ENCODE measurements around the gene WWOX.

The WWOX gene

DNA sequence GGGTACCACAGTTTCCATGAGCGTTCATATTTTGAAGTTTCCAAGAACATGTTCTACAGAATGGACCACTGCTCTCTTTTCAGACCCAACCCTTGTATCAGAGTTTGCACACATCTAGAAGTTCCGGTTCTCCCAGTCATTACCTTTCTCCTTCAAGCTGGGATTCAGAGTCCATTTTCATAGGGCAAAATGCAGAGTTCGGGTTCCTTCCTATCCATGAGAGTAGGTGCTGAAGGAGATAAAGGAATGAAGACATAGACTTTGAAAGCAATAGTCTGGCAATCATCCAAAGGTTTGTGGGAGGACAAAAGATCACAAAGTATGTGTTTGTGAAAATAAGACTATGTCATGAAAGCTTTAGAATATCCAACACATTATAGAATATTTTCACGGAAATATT lies 801.5 kb downstream of the WWOX start:
- peaks cover 4% of the 10 kb centered on the region for H3K4me1 ChIP-seq (ENCODE audit: control insufficient read depth, insufficient read depth, low read length)
- H3K9ac ChIP-seq (ENCODE audit: low read depth, low read length), result no peak overlapping the region
- H3K9me3 ChIP-seq (ENCODE audit: control insufficient read depth, insufficient read depth, low read length), result no peaks in the 10 kb centered on the region
- H3K36me3 ChIP-seq (ENCODE audit: control insufficient read depth, insufficient read depth, low read length), result no peaks in the 10 kb centered on the region
- H3K27me3 ChIP-seq (ENCODE audit: control insufficient read depth, insufficient read depth, low read length), result no peaks in the 10 kb centered on the region
- no peak overlapping the region for H3K4me3 ChIP-seq (ENCODE audit: low read depth, low read length)

DNA sequence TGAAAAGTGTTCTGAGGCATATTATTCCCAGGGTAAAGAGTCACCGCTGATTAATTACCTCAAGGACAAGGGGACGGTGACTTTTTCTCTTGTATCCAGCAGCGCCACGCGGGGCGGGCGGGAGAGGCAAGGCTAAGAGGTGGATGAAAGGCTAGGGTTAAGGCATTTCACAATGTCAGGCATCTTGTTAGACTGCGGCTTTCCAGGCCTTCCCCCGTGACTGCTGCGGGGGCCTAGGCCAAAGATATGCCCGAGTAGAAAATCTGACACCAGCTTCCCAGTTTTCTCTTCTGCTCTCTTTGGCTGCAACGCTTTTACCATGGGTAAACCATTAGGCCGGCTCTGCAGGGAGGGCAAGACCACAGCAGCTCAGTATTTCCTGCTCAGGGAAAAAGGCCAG lies 802.9 kb downstream of the WWOX start:
- Histone ChIP-seq H3K9ac (ENCODE audit: low read depth, low read length) (no peak overlapping the region), H3K4me3 (ENCODE audit: low read depth, low read length) (no peak overlapping the region), H3K27me3 (ENCODE audit: control insufficient read depth, insufficient read depth, low read length) (no peaks in the 10 kb centered on the region), H3K4me1 (ENCODE audit: control insufficient read depth, insufficient read depth, low read length) (peaks cover 10% of the 10 kb centered on the region), H3K9me3 (ENCODE audit: control insufficient read depth, insufficient read depth, low read length) (no peaks in the 10 kb centered on the region), H3K36me3 (ENCODE audit: control insufficient read depth, insufficient read depth, low read length) (no peaks in the 10 kb centered on the region)

DNA sequence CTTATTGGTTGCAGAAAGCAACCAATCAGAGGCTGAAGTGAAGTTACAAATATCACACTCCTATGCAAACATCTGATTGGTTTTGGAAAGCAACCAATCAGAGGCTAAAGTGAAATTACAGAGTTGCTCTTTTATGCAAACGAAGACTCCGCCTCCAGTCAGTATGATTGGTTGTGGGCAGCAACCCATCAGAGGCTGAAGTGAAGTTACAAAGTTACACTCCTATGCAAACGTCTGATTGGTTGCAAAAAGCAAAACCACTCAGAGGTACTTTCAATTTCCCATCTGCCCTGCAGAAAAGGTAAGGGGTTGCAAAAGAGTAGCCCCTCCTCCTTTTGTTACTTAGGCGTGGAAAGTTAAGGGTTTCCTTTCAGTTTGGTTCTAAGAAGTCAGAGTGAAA lies 803.8 kb downstream of the WWOX start:
- Histone ChIP-seq H3K9me3 (ENCODE audit: control insufficient read depth, insufficient read depth, low read length) (no peaks in the 10 kb centered on the region), H3K4me3 (ENCODE audit: low read depth, low read length) (no peak overlapping the region), H3K4me1 (ENCODE audit: control insufficient read depth, insufficient read depth, low read length) (peaks cover 10% of the 10 kb centered on the region), H3K27me3 (ENCODE audit: control insufficient read depth, insufficient read depth, low read length) (no peaks in the 10 kb centered on the region), H3K9ac (ENCODE audit: low read depth, low read length) (no peak overlapping the region), H3K36me3 (ENCODE audit: control insufficient read depth, insufficient read depth, low read length) (no peaks in the 10 kb centered on the region)

DNA sequence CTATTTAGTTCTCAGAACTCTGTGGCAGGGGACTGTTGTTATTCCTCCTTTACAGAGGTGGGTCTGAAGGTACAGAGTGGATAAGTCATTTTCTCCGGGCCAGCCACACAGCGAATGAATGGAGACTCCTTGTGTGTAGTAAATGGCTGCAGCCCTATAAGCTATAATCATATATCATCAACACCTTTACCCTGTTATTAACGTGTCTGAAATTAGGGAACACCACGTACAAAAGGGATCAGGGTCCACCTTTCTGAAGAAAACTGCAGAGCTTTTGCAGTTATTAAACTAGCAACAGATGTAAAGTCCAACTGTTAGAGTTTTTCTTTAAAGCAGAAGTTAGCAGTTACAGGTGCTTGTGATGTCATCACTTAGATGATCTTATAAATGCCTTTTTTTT lies 804.4 kb downstream of the WWOX start:
- Histone ChIP-seq H3K27me3 (ENCODE audit: control insufficient read depth, insufficient read depth, low read length) (no peaks in the 10 kb centered on the region), H3K9ac (ENCODE audit: low read depth, low read length) (no peak overlapping the region), H3K36me3 (ENCODE audit: control insufficient read depth, insufficient read depth, low read length) (no peaks in the 10 kb centered on the region), H3K4me1 (ENCODE audit: control insufficient read depth, insufficient read depth, low read length) (peaks cover 10% of the 10 kb centered on the region), H3K4me3 (ENCODE audit: low read depth, low read length) (no peak overlapping the region), H3K9me3 (ENCODE audit: control insufficient read depth, insufficient read depth, low read length) (no peaks in the 10 kb centered on the region)

DNA sequence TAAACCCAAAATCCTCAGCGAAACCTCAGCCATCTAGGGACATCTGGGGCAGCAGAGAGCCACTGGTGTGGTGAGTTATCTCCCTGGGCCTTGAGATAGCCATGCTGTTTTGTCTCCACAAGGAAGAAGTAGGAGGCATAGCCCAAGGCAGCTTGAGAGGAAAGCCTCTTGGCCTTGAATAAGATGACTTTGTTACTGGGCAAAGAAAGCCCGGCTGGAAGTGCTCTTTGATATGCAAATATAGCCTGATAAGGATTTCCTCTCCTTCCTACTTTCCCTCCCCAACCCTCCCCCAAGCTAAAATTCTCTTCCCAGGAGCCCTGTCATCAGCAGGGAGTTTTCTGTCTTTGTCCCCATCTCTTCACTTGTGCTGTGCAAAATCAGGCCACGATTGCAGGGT lies 806.7 kb downstream of the WWOX start:
- H3K9me3 ChIP-seq (ENCODE audit: control insufficient read depth, insufficient read depth, low read length), result no peaks in the 10 kb centered on the region
- peaks cover 10% of the 10 kb centered on the region for H3K4me1 ChIP-seq (ENCODE audit: control insufficient read depth, insufficient read depth, low read length)
- no peak overlapping the region for H3K4me3 ChIP-seq (ENCODE audit: low read depth, low read length)
- H3K9ac ChIP-seq (ENCODE audit: low read depth, low read length), result no peak overlapping the region
- no peaks in the 10 kb centered on the region for H3K27me3 ChIP-seq (ENCODE audit: control insufficient read depth, insufficient read depth, low read length)
- H3K36me3 ChIP-seq (ENCODE audit: control insufficient read depth, insufficient read depth, low read length), result no peaks in the 10 kb centered on the region

DNA sequence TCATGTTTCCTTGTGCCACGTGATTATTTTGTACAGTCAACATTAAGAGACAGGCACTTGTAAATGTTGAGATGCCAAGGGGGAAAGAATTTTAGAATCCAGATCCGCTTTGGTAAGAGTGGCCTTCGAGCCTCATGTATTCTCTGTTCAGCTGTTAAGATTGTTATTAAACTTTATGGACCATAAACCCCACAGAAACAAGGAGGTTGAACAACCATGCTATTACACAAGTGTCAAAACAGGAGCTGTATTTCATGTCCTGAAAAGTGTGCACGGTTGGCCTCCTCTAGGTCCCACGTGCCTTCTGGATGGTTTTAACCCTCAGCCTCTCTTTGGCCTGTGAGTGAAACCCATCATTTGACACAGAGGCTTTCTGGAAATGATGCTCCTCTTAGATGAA lies 809.8 kb downstream of the WWOX start:
- H3K4me3 ChIP-seq (ENCODE audit: low read depth, low read length), result no peak overlapping the region
- H3K4me1 ChIP-seq (ENCODE audit: control insufficient read depth, insufficient read depth, low read length), result peaks cover 10% of the 10 kb centered on the region
- H3K9ac ChIP-seq (ENCODE audit: low read depth, low read length), result no peak overlapping the region
- no peaks in the 10 kb centered on the region for H3K9me3 ChIP-seq (ENCODE audit: control insufficient read depth, insufficient read depth, low read length)
- H3K27me3 ChIP-seq (ENCODE audit: control insufficient read depth, insufficient read depth, low read length), result no peaks in the 10 kb centered on the region
- no peaks in the 10 kb centered on the region for H3K36me3 ChIP-seq (ENCODE audit: control insufficient read depth, insufficient read depth, low read length)

DNA sequence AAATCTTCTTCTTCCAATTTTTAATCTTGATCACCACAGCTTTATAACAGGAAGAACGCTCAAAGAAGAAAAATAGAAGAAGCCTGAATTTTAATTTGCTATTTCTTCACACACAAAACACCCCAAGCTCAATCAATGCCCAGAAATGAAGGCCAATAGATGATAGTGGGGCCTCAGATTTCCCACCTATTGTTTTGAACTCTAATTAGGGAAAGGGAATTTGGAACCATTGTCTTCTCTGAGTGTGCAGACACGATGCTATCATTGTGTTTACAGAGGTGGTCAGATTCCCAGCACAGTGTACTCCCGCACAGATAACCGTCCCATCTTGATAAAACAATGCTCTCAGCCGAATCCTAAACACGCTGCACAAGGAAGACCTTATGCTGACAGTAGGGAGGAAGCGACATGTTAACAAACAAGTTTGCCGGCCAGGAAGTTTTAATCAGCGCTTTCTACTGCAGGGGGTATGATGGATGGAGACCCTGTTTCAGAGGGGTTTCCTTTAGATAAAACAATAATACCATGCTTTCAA lies 816.4 kb downstream of the WWOX start:
- H3K9ac ChIP-seq (ENCODE audit: low read depth, low read length), result no peak overlapping the region
- H3K4me1 ChIP-seq (ENCODE audit: control insufficient read depth, insufficient read depth, low read length), result no peaks in the 10 kb centered on the region
- H3K36me3 ChIP-seq (ENCODE audit: control insufficient read depth, insufficient read depth, low read length), result no peaks in the 10 kb centered on the region
- H3K4me3 ChIP-seq (ENCODE audit: low read depth, low read length), result no peak overlapping the region
- H3K9me3 ChIP-seq (ENCODE audit: control insufficient read depth, insufficient read depth, low read length), result peaks cover 3% of the 10 kb centered on the region
- no peaks in the 10 kb centered on the region for H3K27me3 ChIP-seq (ENCODE audit: control insufficient read depth, insufficient read depth, low read length)

DNA sequence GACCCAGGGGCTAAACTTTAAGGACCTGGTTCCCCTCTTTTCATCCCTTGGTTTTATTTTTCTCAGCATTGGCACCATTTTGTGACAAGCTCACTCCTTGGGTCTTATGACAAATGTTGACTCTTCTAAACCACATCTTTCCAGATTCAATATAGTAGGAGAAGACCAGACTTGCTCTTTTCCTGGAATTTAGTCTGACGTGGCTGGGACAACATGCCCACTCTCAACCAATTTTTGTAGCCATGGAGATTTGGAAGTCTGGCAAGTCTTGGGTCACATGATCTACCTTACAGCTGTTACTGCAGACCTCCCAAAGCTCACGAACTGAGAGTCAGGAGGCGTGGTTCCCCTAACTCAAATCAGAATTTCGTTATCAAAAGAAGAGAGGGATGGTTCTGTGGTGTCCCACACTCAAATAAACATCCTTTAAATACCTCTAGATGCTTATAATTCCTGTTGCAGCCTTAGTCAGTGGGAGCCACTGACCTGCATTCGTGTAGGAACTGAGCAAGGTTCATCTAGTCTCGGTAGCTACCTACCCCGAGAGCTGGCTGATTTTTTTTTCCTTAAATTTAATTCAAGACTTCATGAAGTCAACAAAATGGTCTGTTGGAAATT lies 817.6 kb downstream of the WWOX start:
- Histone ChIP-seq H3K36me3 (ENCODE audit: control insufficient read depth, insufficient read depth, low read length) (no peaks in the 10 kb centered on the region), H3K4me3 (ENCODE audit: low read depth, low read length) (no peak overlapping the region), H3K4me1 (ENCODE audit: control insufficient read depth, insufficient read depth, low read length) (no peaks in the 10 kb centered on the region), H3K9ac (ENCODE audit: low read depth, low read length) (no peak overlapping the region), H3K9me3 (ENCODE audit: control insufficient read depth, insufficient read depth, low read length) (peaks cover 9% of the 10 kb centered on the region), H3K27me3 (ENCODE audit: control insufficient read depth, insufficient read depth, low read length) (no peaks in the 10 kb centered on the region)

DNA sequence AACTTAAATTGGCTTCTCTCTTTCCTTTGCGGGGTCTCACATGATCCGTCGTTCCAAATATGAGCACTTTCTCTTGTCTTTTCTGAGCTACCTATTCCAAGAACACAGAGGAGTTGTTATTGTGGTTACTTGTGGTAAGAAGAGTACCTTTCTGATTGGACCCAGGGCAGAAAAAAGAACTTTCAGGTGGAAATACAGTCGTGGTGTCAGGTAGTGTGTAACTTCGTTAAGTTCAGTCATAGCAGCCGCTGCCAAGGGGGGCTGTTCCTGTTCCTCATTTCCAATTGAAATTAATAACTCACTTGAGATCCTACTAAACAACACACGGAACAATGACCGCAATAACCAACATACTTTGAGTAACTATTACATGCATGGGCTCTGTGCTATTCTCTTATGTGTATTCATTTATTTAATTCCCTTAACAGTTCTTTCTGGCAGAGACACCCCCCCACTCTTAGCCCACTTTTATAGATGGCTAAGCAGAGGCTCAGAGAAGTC lies 819.4 kb downstream of the WWOX start:
- Histone ChIP-seq H3K36me3 (ENCODE audit: control insufficient read depth, insufficient read depth, low read length) (no peaks in the 10 kb centered on the region), H3K9ac (ENCODE audit: low read depth, low read length) (no peak overlapping the region), H3K9me3 (ENCODE audit: control insufficient read depth, insufficient read depth, low read length) (peaks cover 12% of the 10 kb centered on the region), H3K27me3 (ENCODE audit: control insufficient read depth, insufficient read depth, low read length) (no peaks in the 10 kb centered on the region), H3K4me1 (ENCODE audit: control insufficient read depth, insufficient read depth, low read length) (no peaks in the 10 kb centered on the region), H3K4me3 (ENCODE audit: low read depth, low read length) (no peak overlapping the region)

DNA sequence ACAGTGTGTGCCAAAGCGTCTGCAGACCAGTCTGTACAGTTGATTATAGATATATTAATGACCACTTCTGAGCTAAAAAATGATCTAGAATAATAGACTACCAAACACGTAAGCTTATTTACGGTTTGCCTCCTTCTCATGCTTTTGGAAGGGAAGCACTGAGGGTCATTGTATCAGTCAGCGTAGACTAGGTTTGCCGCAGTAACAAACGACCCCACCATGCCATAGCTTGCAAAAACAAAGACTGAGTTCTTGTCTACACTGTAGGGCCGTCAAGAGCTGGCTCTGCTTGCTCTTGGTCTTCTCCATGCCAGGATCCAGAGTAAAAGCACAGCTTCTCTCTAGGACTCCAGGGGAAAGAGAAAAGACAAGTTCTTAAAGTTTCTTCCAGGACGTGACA lies 820.4 kb downstream of the WWOX start:
- Histone ChIP-seq H3K4me1 (ENCODE audit: control insufficient read depth, insufficient read depth, low read length) (no peaks in the 10 kb centered on the region), H3K9ac (ENCODE audit: low read depth, low read length) (no peak overlapping the region), H3K4me3 (ENCODE audit: low read depth, low read length) (no peak overlapping the region), H3K27me3 (ENCODE audit: control insufficient read depth, insufficient read depth, low read length) (no peaks in the 10 kb centered on the region), H3K36me3 (ENCODE audit: control insufficient read depth, insufficient read depth, low read length) (no peaks in the 10 kb centered on the region), H3K9me3 (ENCODE audit: control insufficient read depth, insufficient read depth, low read length) (peaks cover 12% of the 10 kb centered on the region)

DNA sequence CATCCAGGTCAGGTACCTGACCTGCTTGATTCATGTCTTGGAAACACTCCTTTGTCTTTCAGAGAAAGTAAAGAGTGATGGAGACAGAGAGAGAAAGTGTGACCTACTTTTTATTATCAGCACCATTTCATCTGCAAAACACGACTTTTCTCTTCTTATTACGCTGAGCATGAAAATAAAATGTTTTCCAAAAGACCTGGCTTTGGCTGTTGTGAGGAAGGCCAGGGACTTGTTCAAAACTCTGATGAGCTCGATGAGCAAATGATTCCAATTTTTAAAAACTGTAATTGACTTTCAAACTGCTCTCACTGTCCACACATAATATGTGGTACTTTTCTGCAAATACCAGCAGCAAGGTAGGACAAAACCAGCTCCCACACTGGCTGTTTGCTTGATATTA lies 821.2 kb downstream of the WWOX start:
- Histone ChIP-seq H3K9me3 (ENCODE audit: control insufficient read depth, insufficient read depth, low read length) (peaks cover 12% of the 10 kb centered on the region), H3K36me3 (ENCODE audit: control insufficient read depth, insufficient read depth, low read length) (no peaks in the 10 kb centered on the region), H3K9ac (ENCODE audit: low read depth, low read length) (no peak overlapping the region), H3K4me1 (ENCODE audit: control insufficient read depth, insufficient read depth, low read length) (no peaks in the 10 kb centered on the region), H3K4me3 (ENCODE audit: low read depth, low read length) (no peak overlapping the region), H3K27me3 (ENCODE audit: control insufficient read depth, insufficient read depth, low read length) (no peaks in the 10 kb centered on the region)

DNA sequence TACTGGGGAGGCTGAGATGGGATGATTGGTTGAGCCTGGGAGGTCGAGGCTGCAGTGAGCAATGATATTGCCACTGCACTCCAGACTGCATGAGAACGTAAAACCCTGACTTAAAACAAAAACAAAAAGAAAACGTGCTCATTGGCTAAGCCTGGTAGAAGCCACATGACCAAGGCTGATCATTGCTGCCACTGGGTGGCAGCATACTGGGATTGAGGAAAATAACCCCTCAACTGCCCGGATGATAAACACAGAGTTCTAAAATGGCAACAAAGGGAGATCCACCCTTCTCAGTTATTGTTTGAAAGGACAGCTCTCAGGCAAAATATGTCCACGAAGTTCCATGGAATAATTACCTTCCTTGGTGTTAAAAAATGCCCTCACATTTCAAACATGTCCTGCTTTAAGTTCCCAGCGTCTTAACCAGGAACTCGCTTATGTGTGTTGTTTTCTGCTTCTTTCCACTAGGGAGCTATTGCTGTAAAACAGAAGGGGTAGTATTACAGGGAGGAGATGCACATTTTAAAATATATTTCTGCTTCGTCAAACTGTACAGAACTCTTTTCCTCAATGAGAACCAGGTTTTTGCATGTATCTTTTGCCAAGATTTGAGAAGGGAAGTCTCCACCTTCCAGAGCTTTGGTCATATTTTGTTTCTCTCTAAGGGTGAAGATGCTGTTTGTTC lies 825.8 kb downstream of the WWOX start:
- no peak overlapping the region for H3K4me3 ChIP-seq (ENCODE audit: low read depth, low read length)
- peaks cover 10% of the 10 kb centered on the region for H3K9me3 ChIP-seq (ENCODE audit: control insufficient read depth, insufficient read depth, low read length)
- H3K36me3 ChIP-seq (ENCODE audit: control insufficient read depth, insufficient read depth, low read length), result no peaks in the 10 kb centered on the region
- no peak overlapping the region for H3K9ac ChIP-seq (ENCODE audit: low read depth, low read length)
- no peaks in the 10 kb centered on the region for H3K27me3 ChIP-seq (ENCODE audit: control insufficient read depth, insufficient read depth, low read length)
- H3K4me1 ChIP-seq (ENCODE audit: control insufficient read depth, insufficient read depth, low read length), result no peaks in the 10 kb centered on the region
